Fibroblast of lung (primary cell): Measurements from ENCODE around the gene HIVEP1. TPM values are rescaled to one million over a fixed set of nuclear protein-coding genes. Genes with fewer than 3 reads are reported as not detected.
A peak's percentile ranks its signal among the peaks of the same experiment; 100 is the strongest.

Experiments
- DNase-seq, 2 donors: peaks; one replicate each; pipeline versions ENCODE4 v3.0.0 to v3.0.0-alpha.2; 2010; ENCODE audit warnings: low read depth in 2 of 2
- H2AFZ ChIP-seq: 2 replicates; pipeline ENCODE4 v1.5.1; 2012; ENCODE audit warnings: low read length, control low read depth, inconsistent platforms
- H3K27ac ChIP-seq: 2 replicates; pipeline ENCODE4 v1.5.1; 2011; ENCODE audit warnings: low read length, control low read depth; ENCODE audit not compliant: insufficient read depth
- H3K27me3 ChIP-seq: 2 replicates; pipeline ENCODE4 v1.5.1; 2011; ENCODE audit warnings: mild to moderate bottlenecking, low read length; ENCODE audit not compliant: control insufficient read depth, insufficient read depth
- H3K36me3 ChIP-seq: 2 replicates; pipeline ENCODE4 v1.5.1; 2011; ENCODE audit warnings: low read length; ENCODE audit not compliant: control insufficient read depth, insufficient read depth
- H3K4me1 ChIP-seq: 2 replicates; pipeline ENCODE4 v1.5.1; 2011; ENCODE audit warnings: low read length; ENCODE audit not compliant: control insufficient read depth, insufficient read depth; ENCODE audit errors: extremely low read depth
- H3K4me2 ChIP-seq: 2 replicates; pipeline ENCODE4 v1.5.1; 2011; ENCODE audit warnings: low read length, control low read depth; ENCODE audit not compliant: insufficient read depth; ENCODE audit errors: extremely low read depth
- H3K4me3 ChIP-seq, 4 experiments: fragments of 200-600 bp in 1 of 4; sonication (generic) in 1 of 4; replicated peaks in 1 of 4; 2 replicates each; pipeline ENCODE4 v1.5.1; 2011 to 2016; ENCODE audit warnings: low read length in 4 of 4, low read depth in 3 of 4, mild to moderate bottlenecking in 3 of 4, control low read depth in 2 of 4, inconsistent platforms in 1 of 4, mixed read lengths in 1 of 4; ENCODE audit not compliant: insufficient read depth in 1 of 4; ENCODE audit errors: control extremely low read depth in 1 of 4
- H3K79me2 ChIP-seq: 2 replicates; pipeline ENCODE4 v1.5.1; 2012; ENCODE audit warnings: mild to moderate bottlenecking, low read length, inconsistent platforms; ENCODE audit not compliant: control insufficient read depth, insufficient read depth
- H3K9ac ChIP-seq: 2 replicates; pipeline ENCODE4 v1.5.1; 2011; ENCODE audit warnings: mild to moderate bottlenecking, low read length, control low read depth; ENCODE audit not compliant: insufficient read depth
- H3K9me3 ChIP-seq: 2 replicates; pipeline ENCODE4 v1.5.1; 2012; ENCODE audit warnings: low read depth, low read length; ENCODE audit not compliant: control insufficient read depth, insufficient read depth
- H4K20me1 ChIP-seq: 2 replicates; pipeline ENCODE4 v1.5.1; 2011; ENCODE audit warnings: low read length; ENCODE audit not compliant: control insufficient read depth, insufficient read depth; ENCODE audit errors: extremely low read depth
- EZH2 ChIP-seq: IDR thresholded peaks from 2 replicates; pipeline ENCODE4 v1.5.1; 2012; ENCODE audit warnings: low read length, control low read depth, mild to moderate bottlenecking; ENCODE audit errors: missing control alignments
- polyA plus RNA-seq, 2 donors: library from polyadenylated mRNA; depleted of rRNA in 1 of 2; stranded (reverse) in 1 of 2; unstranded in 1 of 2; fragments of >200 nt; gene quantifications; 2 replicates each; pipeline ENCODE4 v1.2.1, GENCODE V29; 2011 to 2012; ENCODE audit warnings: missing spikeins in 1 of 2
- total RNA-seq: library from RNA; depleted of rRNA; stranded (reverse); fragments of >200 nt; gene quantifications from 2 replicates; pipeline ENCODE4 v1.2.1, GENCODE V29; 2014
- TF ChIP-seq, protein P1 (sequence below), 2 donors: IDR thresholded peaks in 1 of 2; conservative IDR thresholded peaks in 1 of 2; 1 replicate in 1 of 2; 2 replicates in 1 of 2; pipeline ENCODE4 v1.5.1; 2011 to 2012; ENCODE audit warnings: low read length in 2 of 2, control low read depth in 1 of 2, inconsistent platforms in 1 of 2, low read depth in 1 of 2, mild to moderate bottlenecking in 1 of 2

The HIVEP1 gene
- total and polyA plus RNA-seq, 2 donors (not counting 1 experiment from before 2014, with no cell fraction given): 9.9 to 14.6 TPM

DNA sequence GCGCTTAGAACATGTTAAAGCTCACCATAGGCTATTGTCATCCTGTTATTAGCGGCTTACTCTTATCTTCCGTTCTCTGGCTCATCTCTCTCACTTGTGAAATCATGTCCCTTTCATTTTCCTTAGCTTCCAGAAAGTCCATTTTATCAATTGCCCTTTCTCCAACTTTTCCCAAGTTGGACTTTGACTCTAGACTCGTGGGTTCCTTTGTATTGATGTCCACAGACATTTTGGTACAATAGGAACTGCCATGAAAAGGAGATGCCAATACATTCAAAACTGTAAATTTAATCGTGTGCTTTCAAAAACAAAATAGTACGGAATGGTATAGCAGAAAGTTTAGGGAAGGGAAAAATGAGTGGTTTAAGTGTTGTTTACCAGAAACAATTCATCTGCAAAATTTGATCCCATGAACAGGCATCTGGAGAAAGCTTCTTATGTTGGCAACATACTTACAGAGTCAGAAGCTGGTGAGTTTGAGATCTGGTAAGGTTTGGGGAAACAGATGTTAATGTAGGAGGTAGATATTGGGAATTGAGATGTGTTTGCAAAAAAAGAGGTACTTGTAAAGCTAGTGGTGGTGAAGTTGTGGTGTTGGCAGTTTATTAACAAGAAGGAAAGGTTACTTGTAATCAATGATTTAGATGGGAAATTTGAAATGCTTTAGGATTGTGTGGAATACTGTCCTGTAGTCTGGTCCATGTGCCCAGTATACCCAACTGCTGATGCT, 10.2 kb upstream of the HIVEP1 start:
- H3K9ac ChIP-seq: no peak overlapping the region
- TF ChIP-seq, protein P1, sequence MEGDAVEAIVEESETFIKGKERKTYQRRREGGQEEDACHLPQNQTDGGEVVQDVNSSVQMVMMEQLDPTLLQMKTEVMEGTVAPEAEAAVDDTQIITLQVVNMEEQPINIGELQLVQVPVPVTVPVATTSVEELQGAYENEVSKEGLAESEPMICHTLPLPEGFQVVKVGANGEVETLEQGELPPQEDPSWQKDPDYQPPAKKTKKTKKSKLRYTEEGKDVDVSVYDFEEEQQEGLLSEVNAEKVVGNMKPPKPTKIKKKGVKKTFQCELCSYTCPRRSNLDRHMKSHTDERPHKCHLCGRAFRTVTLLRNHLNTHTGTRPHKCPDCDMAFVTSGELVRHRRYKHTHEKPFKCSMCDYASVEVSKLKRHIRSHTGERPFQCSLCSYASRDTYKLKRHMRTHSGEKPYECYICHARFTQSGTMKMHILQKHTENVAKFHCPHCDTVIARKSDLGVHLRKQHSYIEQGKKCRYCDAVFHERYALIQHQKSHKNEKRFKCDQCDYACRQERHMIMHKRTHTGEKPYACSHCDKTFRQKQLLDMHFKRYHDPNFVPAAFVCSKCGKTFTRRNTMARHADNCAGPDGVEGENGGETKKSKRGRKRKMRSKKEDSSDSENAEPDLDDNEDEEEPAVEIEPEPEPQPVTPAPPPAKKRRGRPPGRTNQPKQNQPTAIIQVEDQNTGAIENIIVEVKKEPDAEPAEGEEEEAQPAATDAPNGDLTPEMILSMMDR (conservative IDR thresholded peaks at IDR 0.05 in 1 of 2, IDR thresholded peaks at IDR 0.05 in 1 of 2; ENCODE audit: low read depth in 1 of 2, low read length in 2 of 2): no peak
- TF ChIP-seq EZH2: no peak
- no peak overlapping the region for H3K4me3 ChIP-seq
- no peak overlapping the region for H3K4me2 ChIP-seq
- peak overlapping the region; percentile 22 for H2AFZ ChIP-seq
- H3K79me2 ChIP-seq: no peaks in the 10 kb centered on the region
- H3K36me3 ChIP-seq: no peaks in the 10 kb centered on the region
- H3K27ac ChIP-seq: no peak overlapping the region
- H3K27me3 ChIP-seq: no peaks in the 10 kb centered on the region
- no peaks in the 10 kb centered on the region for H3K4me1 ChIP-seq
- no peaks in the 10 kb centered on the region for H4K20me1 ChIP-seq
- no peaks in the 10 kb centered on the region for H3K9me3 ChIP-seq
- DNase-seq: no peak

- no peak overlapping the region for H3K4me3 ChIP-seq
- no peak overlapping the region for H3K27ac ChIP-seq
- H2AFZ ChIP-seq: no peak overlapping the region
- no peak overlapping the region for H3K9ac ChIP-seq
- DNase-seq: no peak
- H3K36me3 ChIP-seq: no peaks in the 10 kb centered on the region
- H3K79me2 ChIP-seq: no peaks in the 10 kb centered on the region
- H3K4me1 ChIP-seq: peaks cover 2% of the 10 kb centered on the region
- H4K20me1 ChIP-seq: no peaks in the 10 kb centered on the region
- H3K4me2 ChIP-seq: no peak overlapping the region
- no peaks in the 10 kb centered on the region for H3K27me3 ChIP-seq
- no peak for TF ChIP-seq EZH2
- TF ChIP-seq, protein P1 (conservative IDR thresholded peaks at IDR 0.05 in 1 of 2, IDR thresholded peaks at IDR 0.05 in 1 of 2; ENCODE audit: low read depth in 1 of 2, low read length in 2 of 2): no peak
- H3K9me3 ChIP-seq: no peaks in the 10 kb centered on the region
These were observed 4.6 kb upstream of the HIVEP1 start for GRCh38 chr6:12007473-12007872.

GRCh38 chr6:12007887-12008286, 4.2 kb upstream of the HIVEP1 start:
- peak overlapping the region; percentile 87 for H3K4me2 ChIP-seq
- no peaks in the 10 kb centered on the region for H3K27me3 ChIP-seq
- H3K9ac ChIP-seq: no peak overlapping the region
- peak overlapping the region in 2 of 4 experiments; percentile 71 to 75 for H3K4me3 ChIP-seq
- no peak overlapping the region for H3K27ac ChIP-seq
- TF ChIP-seq EZH2: no peak
- TF ChIP-seq, protein P1 (conservative IDR thresholded peaks at IDR 0.05 in 1 of 2, IDR thresholded peaks at IDR 0.05 in 1 of 2; ENCODE audit: low read depth in 1 of 2, low read length in 2 of 2): no peak
- peaks cover 2% of the 10 kb centered on the region for H3K4me1 ChIP-seq
- no peaks in the 10 kb centered on the region for H4K20me1 ChIP-seq
- H2AFZ ChIP-seq: no peak overlapping the region
- no peaks in the 10 kb centered on the region for H3K9me3 ChIP-seq
- peaks cover 2% of the 10 kb centered on the region for H3K79me2 ChIP-seq
- no peaks in the 10 kb centered on the region for H3K36me3 ChIP-seq
- DNase-seq: no peak
